Measurements from ENCODE around the gene SH3GL2.

The SH3GL2 gene

GRCh38 chr9:17802249-17802857, 223.5 kb downstream of the SH3GL2 start:
- no peak for DNase-seq (ENCODE audit: low read depth in 2 of 2, low spot score in 1 of 2)

GRCh38 chr9:17807613-17808282, 228.9 kb downstream of the SH3GL2 start:
- no peak for DNase-seq (ENCODE audit: low read depth in 2 of 2, low spot score in 1 of 2)

- DNase-seq (ENCODE audit: low read depth in 2 of 2, low spot score in 1 of 2): no peak
Observed at GRCh38 chr9:17810317-17810716, 231.5 kb downstream of the SH3GL2 start.

GRCh38 chr9:17810728-17811571, 232.1 kb downstream of the SH3GL2 start:
- no peak for DNase-seq (ENCODE audit: low read depth in 2 of 2, low spot score in 1 of 2)

GRCh38 chr9:17813798-17814197, 234.9 kb downstream of the SH3GL2 start:
- DNase-seq (ENCODE audit: low read depth in 2 of 2, low spot score in 1 of 2): no peak

- DNase-seq (ENCODE audit: low read depth in 2 of 2, low spot score in 1 of 2): no peak
Observed at GRCh38 chr9:17816431-17817027, 237.7 kb downstream of the SH3GL2 start.

- DNase-seq (ENCODE audit: low read depth in 2 of 2, low spot score in 1 of 2): no peak
Observed at GRCh38 chr9:17824191-17824590, 245.3 kb downstream of the SH3GL2 start.

- no peak for DNase-seq (ENCODE audit: low read depth in 2 of 2, low spot score in 1 of 2)
Observed at GRCh38 chr9:17824616-17825264, 245.9 kb downstream of the SH3GL2 start.

- no peak for DNase-seq (ENCODE audit: low read depth in 2 of 2, low spot score in 1 of 2)
Observed at GRCh38 chr9:17825265-17825659, 246.4 kb downstream of the SH3GL2 start.

- no peak for DNase-seq (ENCODE audit: low read depth in 2 of 2, low spot score in 1 of 2)
Observed at GRCh38 chr9:17829064-17829463, 250.2 kb downstream of the SH3GL2 start.

GRCh38 chr9:17829812-17830385, 251.0 kb downstream of the SH3GL2 start:
- DNase-seq (ENCODE audit: low read depth in 2 of 2, low spot score in 1 of 2): no peak

GRCh38 chr9:17832812-17833211, 253.9 kb downstream of the SH3GL2 start:
- DNase-seq (ENCODE audit: low read depth in 2 of 2, low spot score in 1 of 2): no peak

GRCh38 chr9:17833846-17834245, 255.0 kb downstream of the SH3GL2 start:
- DNase-seq (ENCODE audit: low read depth in 2 of 2, low spot score in 1 of 2): no peak

GRCh38 chr9:17837965-17838364, 259.1 kb downstream of the SH3GL2 start:
- no peak for DNase-seq (ENCODE audit: low read depth in 2 of 2, low spot score in 1 of 2)

GRCh38 chr9:17839776-17840175, 260.9 kb downstream of the SH3GL2 start:
- DNase-seq (ENCODE audit: low read depth in 2 of 2, low spot score in 1 of 2): no peak

- no peak for DNase-seq (ENCODE audit: low read depth in 2 of 2, low spot score in 1 of 2)
Observed at GRCh38 chr9:17843236-17843635, 264.4 kb downstream of the SH3GL2 start.

Data from stimulated activated CD8-positive, alpha-beta memory T cell treated with anti-CD3 and anti-CD28 coated beads, Interleukin-4, amount 100 ng/mL, for 1 hour (primary cell).